Glutamatergic neuron (in vitro differentiated cells): ENCODE results near the gene PIWIL4. TPM values are rescaled to one million over a fixed set of nuclear protein-coding genes. Genes with fewer than 3 reads are reported as not detected.

Experiments
- DNase-seq: peaks from one replicate; pipeline ENCODE4 v3.0.0; 2022
- H3K27ac Mint-ChIP-seq: one replicate; pipeline ENCODE4 v1.8.0; 2020; ENCODE audit warnings: mild to moderate bottlenecking, mixed read lengths, inconsistent platforms; ENCODE audit not compliant: unreplicated experiment
- H3K27me3 Mint-ChIP-seq: one replicate; pipeline ENCODE4 v1.8.0; 2020; ENCODE audit warnings: mild to moderate bottlenecking, moderate library complexity, mixed read lengths, inconsistent platforms; ENCODE audit not compliant: unreplicated experiment
- H3K36me3 Mint-ChIP-seq: one replicate; pipeline ENCODE4 v1.8.0; 2020; ENCODE audit warnings: mild to moderate bottlenecking, mixed read lengths, inconsistent platforms; ENCODE audit not compliant: unreplicated experiment
- H3K4me1 Mint-ChIP-seq: one replicate; pipeline ENCODE4 v1.8.0; 2020; ENCODE audit warnings: mild to moderate bottlenecking, low read depth, mixed read lengths, inconsistent platforms; ENCODE audit not compliant: unreplicated experiment
- H3K4me3 Mint-ChIP-seq: one replicate; pipeline ENCODE4 v1.8.0; 2020; ENCODE audit warnings: mild to moderate bottlenecking, mixed read lengths, inconsistent platforms; ENCODE audit not compliant: unreplicated experiment
- H3K9me3 Mint-ChIP-seq: one replicate; pipeline ENCODE4 v1.8.0; 2020; ENCODE audit warnings: mild to moderate bottlenecking, moderate library complexity, mixed read lengths, inconsistent platforms; ENCODE audit not compliant: unreplicated experiment
- total RNA-seq: library from RNA; stranded (reverse); fragmentation: NEBNext Ultra II Directional; extraction: Animal tissue kit (Norgen Biotek cat#: 25700); gene quantifications from one replicate; pipeline ENCODE4 v1.2.1, GENCODE V29; 2021; ENCODE audit not compliant: unreplicated experiment
- TF ChIP-seq, protein P1 (sequence below): fragments of 200-600 bp; sonication (generic); IDR thresholded peaks from one replicate; pipeline ENCODE4 v1.5.0; 2021; ENCODE audit not compliant: partially characterized antibody, unreplicated experiment

The PIWIL4 gene
- total RNA-seq, 1 donor from 2014 or later: 0.69 TPM

DNA sequence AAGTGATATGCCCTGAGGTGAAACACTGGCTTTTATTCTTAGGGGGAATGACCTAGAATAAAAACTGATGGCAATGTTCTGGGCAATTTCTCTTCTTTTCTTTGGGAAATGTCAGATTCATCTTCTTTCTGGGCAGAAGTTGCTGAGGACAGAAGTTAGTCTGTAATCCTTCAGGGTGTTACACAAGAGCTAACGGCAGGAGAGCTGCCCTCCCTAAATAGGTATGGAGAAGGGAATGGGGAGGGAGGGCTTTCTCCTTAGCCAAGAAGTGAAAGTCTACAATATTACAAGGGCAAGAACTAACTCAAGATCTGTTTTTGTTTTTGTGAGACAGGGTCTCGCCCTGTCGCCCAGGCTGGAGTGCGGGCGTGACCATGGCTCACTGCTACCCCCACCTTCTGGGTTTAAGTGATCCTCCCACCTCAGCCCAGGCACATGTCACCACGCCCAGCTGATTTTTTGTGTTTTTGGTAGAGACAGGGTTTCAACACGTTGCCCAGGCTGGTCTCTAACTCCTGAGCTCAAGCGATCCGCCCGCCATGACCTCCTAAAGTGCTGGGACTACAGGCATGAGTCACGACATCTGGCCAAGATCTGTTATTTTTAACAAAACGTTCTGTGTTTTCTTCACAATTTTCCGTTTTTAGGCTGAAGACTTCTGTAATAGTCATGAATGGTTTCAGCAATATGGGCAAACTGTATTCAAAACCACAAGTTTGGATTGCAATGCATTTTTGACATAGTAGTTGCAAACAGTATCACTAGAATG lies 7.2 kb downstream of the PIWIL4 start:
- H3K36me3 Mint-ChIP-seq: no peaks in the 10 kb centered on the region
- H3K27ac Mint-ChIP-seq: no peak overlapping the region
- TF ChIP-seq, protein P1, sequence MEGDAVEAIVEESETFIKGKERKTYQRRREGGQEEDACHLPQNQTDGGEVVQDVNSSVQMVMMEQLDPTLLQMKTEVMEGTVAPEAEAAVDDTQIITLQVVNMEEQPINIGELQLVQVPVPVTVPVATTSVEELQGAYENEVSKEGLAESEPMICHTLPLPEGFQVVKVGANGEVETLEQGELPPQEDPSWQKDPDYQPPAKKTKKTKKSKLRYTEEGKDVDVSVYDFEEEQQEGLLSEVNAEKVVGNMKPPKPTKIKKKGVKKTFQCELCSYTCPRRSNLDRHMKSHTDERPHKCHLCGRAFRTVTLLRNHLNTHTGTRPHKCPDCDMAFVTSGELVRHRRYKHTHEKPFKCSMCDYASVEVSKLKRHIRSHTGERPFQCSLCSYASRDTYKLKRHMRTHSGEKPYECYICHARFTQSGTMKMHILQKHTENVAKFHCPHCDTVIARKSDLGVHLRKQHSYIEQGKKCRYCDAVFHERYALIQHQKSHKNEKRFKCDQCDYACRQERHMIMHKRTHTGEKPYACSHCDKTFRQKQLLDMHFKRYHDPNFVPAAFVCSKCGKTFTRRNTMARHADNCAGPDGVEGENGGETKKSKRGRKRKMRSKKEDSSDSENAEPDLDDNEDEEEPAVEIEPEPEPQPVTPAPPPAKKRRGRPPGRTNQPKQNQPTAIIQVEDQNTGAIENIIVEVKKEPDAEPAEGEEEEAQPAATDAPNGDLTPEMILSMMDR: no peak
- no peaks in the 10 kb centered on the region for H3K4me1 Mint-ChIP-seq
- no peaks in the 10 kb centered on the region for H3K9me3 Mint-ChIP-seq
- DNase-seq: no peak
- no peak overlapping the region for H3K4me3 Mint-ChIP-seq
- H3K27me3 Mint-ChIP-seq: no peaks in the 10 kb centered on the region

DNA sequence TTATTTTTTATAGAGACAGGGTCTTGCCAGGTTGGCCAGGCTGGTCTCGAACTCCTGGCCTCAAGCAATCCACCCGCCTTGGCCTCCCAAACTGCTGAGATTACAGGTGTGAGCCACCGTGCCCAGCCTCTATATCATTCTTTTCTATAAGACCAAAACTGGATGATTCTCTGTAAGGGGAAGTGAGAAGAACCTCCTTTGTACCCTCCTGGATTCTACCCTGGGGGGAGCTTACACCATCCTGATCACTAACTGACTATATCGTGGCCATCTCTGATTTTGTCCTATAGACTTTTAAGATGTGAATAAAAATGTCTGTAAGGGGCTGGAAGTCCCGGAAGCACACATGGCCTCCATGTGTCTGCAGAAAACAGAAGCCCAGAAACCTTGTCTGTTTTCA lies 9.1 kb downstream of the PIWIL4 start:
- no peak overlapping the region for H3K4me3 Mint-ChIP-seq
- no peaks in the 10 kb centered on the region for H3K36me3 Mint-ChIP-seq
- H3K27me3 Mint-ChIP-seq: no peaks in the 10 kb centered on the region
- TF ChIP-seq, protein P1: no peak
- no peak for DNase-seq
- H3K9me3 Mint-ChIP-seq: no peaks in the 10 kb centered on the region
- no peak overlapping the region for H3K27ac Mint-ChIP-seq
- H3K4me1 Mint-ChIP-seq: no peaks in the 10 kb centered on the region

DNA sequence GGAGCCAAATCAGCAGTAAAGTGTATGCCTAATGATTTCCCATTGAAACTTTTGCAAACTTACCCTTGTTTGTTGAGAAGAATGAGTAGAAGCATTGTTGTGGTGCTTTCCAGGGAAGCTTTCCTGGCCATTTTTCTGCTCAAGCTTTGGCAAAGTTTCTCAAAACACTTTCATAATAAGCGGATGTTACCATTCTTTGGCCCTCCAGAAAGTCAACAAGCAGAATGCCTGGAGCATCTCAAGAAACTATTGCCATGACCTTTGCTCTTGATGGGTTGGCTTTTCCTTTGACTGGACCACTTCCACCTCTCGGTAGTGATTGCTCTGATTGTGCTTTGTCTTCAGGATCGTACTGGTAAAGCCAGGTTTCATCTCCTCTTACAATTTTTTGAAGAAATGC lies 10.7 kb downstream of the PIWIL4 start:
- no peak for DNase-seq
- no peak overlapping the region for H3K4me3 Mint-ChIP-seq
- TF ChIP-seq, protein P1: no peak
- no peaks in the 10 kb centered on the region for H3K27me3 Mint-ChIP-seq
- H3K4me1 Mint-ChIP-seq: peaks cover 2% of the 10 kb centered on the region
- no peaks in the 10 kb centered on the region for H3K36me3 Mint-ChIP-seq
- no peaks in the 10 kb centered on the region for H3K9me3 Mint-ChIP-seq
- no peak overlapping the region for H3K27ac Mint-ChIP-seq

DNA sequence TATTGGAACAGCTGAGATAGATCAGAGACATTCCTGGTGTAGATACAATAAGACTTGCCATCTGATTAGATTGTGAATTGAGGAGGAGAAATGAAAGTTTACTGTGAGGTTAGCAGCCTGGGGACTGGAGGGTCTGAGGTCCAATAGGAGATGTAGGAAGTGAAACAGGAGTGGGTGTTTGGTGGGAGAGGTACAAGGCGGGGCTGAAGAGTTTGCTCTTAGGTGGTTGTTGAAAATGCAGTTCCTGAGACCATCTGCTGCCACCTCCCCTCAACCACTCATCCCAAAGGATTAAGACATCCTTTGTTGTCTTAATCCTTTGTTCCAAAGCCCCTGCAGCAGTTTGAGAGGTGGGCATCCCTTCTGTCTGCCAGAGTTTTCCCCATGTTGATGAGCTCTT lies 14.8 kb downstream of the PIWIL4 start:
- no peaks in the 10 kb centered on the region for H3K36me3 Mint-ChIP-seq
- no peaks in the 10 kb centered on the region for H3K27me3 Mint-ChIP-seq
- TF ChIP-seq, protein P1: no peak
- DNase-seq: no peak
- no peak overlapping the region for H3K4me3 Mint-ChIP-seq
- no peak overlapping the region for H3K27ac Mint-ChIP-seq
- peaks cover 2% of the 10 kb centered on the region for H3K4me1 Mint-ChIP-seq
- H3K9me3 Mint-ChIP-seq: no peaks in the 10 kb centered on the region

DNA sequence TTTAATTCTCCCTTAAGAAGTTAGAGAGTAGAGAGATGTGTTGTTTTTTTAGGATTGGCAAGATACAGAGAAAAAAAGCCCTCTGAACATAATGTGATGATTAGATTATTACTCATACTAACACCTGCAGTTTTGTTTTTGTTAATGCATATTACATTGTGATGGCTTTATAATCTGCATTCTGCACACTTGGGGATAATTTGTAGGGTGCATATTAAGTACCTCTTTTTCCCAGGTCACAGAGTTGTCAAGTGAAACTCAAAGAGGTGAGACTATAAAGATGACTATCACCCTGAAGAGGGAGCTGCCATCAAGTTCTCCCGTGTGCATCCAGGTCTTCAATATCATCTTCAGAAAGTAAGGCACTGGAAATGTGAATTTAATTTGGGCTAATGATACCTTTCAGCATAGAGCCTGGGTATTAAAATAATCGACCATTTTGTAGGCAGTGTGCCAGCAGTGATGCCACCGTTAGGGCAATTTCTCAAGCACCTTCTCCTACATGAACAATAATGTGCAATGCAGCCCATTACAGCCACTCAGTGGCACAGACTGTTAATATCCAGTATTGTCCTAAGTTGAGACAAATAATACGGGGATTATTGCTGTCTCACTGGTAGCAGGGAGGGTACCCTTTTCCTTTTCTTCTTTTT lies 16.2 kb downstream of the PIWIL4 start:
- no peaks in the 10 kb centered on the region for H3K9me3 Mint-ChIP-seq

More for the DNA sequence above, 16.2 kb downstream of the PIWIL4 start:
- H3K36me3 Mint-ChIP-seq: no peaks in the 10 kb centered on the region
- no peak overlapping the region for H3K4me3 Mint-ChIP-seq
- H3K4me1 Mint-ChIP-seq: peaks cover 2% of the 10 kb centered on the region
- no peak for DNase-seq
- H3K27me3 Mint-ChIP-seq: no peaks in the 10 kb centered on the region
- TF ChIP-seq, protein P1: no peak
- no peak overlapping the region for H3K27ac Mint-ChIP-seq
